OCI-LY1 (cell line): ENCODE measurements around the gene FNDC3A.

ENCODE experiments used
- H2AFZ ChIP-seq: fragments of 200-600 bp; sonication (generic), shearing (Covaris generic); 2 replicates; pipeline ENCODE4 v1.6.0; 2014; ENCODE audit warnings: antibody characterized with exemption, mild to moderate bottlenecking, low read length
- H3F3A ChIP-seq: fragments of 200-600 bp; sonication (generic), shearing (Covaris generic); 2 replicates; pipeline ENCODE4 v1.6.0; 2014; ENCODE audit warnings: mild to moderate bottlenecking, antibody characterized with exemption, low read length, moderate library complexity; ENCODE audit not compliant: insufficient read depth
- H3K27ac ChIP-seq: fragments of 200-600 bp; sonication (generic); 2 replicates; pipeline ENCODE4 v1.5.1; 2014; ENCODE audit warnings: low read length, mixed run types, mild to moderate bottlenecking, low read depth; ENCODE audit not compliant: poor library complexity, severe bottlenecking
- H3K27me3 ChIP-seq: fragments of 200-600 bp; sonication (generic); 2 replicates; pipeline ENCODE4 v1.6.0; 2014; ENCODE audit warnings: antibody characterized with exemption, mild to moderate bottlenecking, low read length, moderate library complexity; ENCODE audit not compliant: insufficient read depth
- H3K36me3 ChIP-seq: fragments of 200-600 bp; sonication (generic); 2 replicates; pipeline ENCODE4 v1.6.1; 2014; ENCODE audit warnings: mild to moderate bottlenecking, antibody characterized with exemption, low read length, moderate library complexity, mixed read lengths; ENCODE audit not compliant: insufficient read depth
- H3K4me1 ChIP-seq: fragments of 200-600 bp; sonication (generic); 2 replicates; pipeline ENCODE4 v1.5.1; 2014; ENCODE audit warnings: mild to moderate bottlenecking, low read length, moderate library complexity; ENCODE audit not compliant: insufficient read depth, severe bottlenecking
- H3K4me2 ChIP-seq: fragments of 200-600 bp; sonication (generic), shearing (Covaris generic); 2 replicates; pipeline ENCODE4 v1.6.1; 2014; ENCODE audit warnings: low read length
- H3K4me3 ChIP-seq: fragments of 200-600 bp; sonication (generic); 2 replicates; pipeline ENCODE4 v1.5.1; 2014; ENCODE audit warnings: low read length, low read depth, mild to moderate bottlenecking, mixed read lengths; ENCODE audit not compliant: poor library complexity, severe bottlenecking
- H3K79me2 ChIP-seq: fragments of 200-600 bp; shearing (Covaris generic); 2 replicates; pipeline ENCODE4 v1.6.1; 2016; ENCODE audit warnings: mixed run types, low read length, mixed read lengths; ENCODE audit not compliant: insufficient read depth
- H3K9ac ChIP-seq: fragments of 200-600 bp; sonication (generic), shearing (Covaris generic); 2 replicates; pipeline ENCODE4 v1.6.1; 2014; ENCODE audit warnings: mild to moderate bottlenecking, low read length, mixed read lengths
- H3K9me2 ChIP-seq: fragments of 200-600 bp; sonication (generic), shearing (Covaris generic); 2 replicates; pipeline ENCODE4 v1.6.1; 2014; ENCODE audit warnings: low read depth, mild to moderate bottlenecking, low read length, mixed read lengths
- H3K9me3 ChIP-seq: fragments of 200-600 bp; shearing (Covaris generic); 2 replicates; pipeline ENCODE4 v1.6.1; 2014; ENCODE audit warnings: low read length, mixed read lengths
- H4K20me1 ChIP-seq: fragments of 200-600 bp; sonication (generic), shearing (Covaris generic); 2 replicates; pipeline ENCODE4 v1.6.0; 2016; ENCODE audit warnings: mild to moderate bottlenecking, low read length; ENCODE audit not compliant: insufficient read depth
- EZH2 ChIP-seq: fragments of 200-600 bp; sonication (generic), shearing (Covaris generic); IDR thresholded peaks from 2 replicates; pipeline ENCODE4 v1.8.0; 2017; ENCODE audit warnings: borderline replicate concordance, mixed run types, mild to moderate bottlenecking, antibody characterized with exemption, low read length, moderate library complexity, mixed read lengths
- TF ChIP-seq, protein P1 (sequence below): fragments of 200-600 bp; sonication (generic), shearing (Covaris generic); IDR thresholded peaks from 2 replicates; pipeline ENCODE4 v1.5.1; 2017; ENCODE audit warnings: mild to moderate bottlenecking, antibody characterized with exemption, low read length, moderate library complexity, mixed read lengths

FNDC3A gene

GRCh38 chr13:48965736-48966135, 10.0 kb upstream of the FNDC3A start:
- no peaks in the 10 kb centered on the region for H3F3A ChIP-seq
- H3K9me2 ChIP-seq: no peaks in the 10 kb centered on the region
- no peaks in the 10 kb centered on the region for H4K20me1 ChIP-seq
- H3K4me2 ChIP-seq: no peak overlapping the region
- no peaks in the 10 kb centered on the region for H3K9me3 ChIP-seq
- no peak overlapping the region for H2AFZ ChIP-seq
- no peaks in the 10 kb centered on the region for H3K27me3 ChIP-seq
- no peaks in the 10 kb centered on the region for H3K79me2 ChIP-seq
- H3K27ac ChIP-seq: no peak overlapping the region
- TF ChIP-seq, protein P1, sequence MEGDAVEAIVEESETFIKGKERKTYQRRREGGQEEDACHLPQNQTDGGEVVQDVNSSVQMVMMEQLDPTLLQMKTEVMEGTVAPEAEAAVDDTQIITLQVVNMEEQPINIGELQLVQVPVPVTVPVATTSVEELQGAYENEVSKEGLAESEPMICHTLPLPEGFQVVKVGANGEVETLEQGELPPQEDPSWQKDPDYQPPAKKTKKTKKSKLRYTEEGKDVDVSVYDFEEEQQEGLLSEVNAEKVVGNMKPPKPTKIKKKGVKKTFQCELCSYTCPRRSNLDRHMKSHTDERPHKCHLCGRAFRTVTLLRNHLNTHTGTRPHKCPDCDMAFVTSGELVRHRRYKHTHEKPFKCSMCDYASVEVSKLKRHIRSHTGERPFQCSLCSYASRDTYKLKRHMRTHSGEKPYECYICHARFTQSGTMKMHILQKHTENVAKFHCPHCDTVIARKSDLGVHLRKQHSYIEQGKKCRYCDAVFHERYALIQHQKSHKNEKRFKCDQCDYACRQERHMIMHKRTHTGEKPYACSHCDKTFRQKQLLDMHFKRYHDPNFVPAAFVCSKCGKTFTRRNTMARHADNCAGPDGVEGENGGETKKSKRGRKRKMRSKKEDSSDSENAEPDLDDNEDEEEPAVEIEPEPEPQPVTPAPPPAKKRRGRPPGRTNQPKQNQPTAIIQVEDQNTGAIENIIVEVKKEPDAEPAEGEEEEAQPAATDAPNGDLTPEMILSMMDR: no peak
- TF ChIP-seq EZH2: no peak
- H3K4me3 ChIP-seq: no peak overlapping the region
- H3K9ac ChIP-seq: no peak overlapping the region
- H3K36me3 ChIP-seq: no peaks in the 10 kb centered on the region; the same call in 1 of the 2 replicates
- no peaks in the 10 kb centered on the region for H3K4me1 ChIP-seq

DNA sequence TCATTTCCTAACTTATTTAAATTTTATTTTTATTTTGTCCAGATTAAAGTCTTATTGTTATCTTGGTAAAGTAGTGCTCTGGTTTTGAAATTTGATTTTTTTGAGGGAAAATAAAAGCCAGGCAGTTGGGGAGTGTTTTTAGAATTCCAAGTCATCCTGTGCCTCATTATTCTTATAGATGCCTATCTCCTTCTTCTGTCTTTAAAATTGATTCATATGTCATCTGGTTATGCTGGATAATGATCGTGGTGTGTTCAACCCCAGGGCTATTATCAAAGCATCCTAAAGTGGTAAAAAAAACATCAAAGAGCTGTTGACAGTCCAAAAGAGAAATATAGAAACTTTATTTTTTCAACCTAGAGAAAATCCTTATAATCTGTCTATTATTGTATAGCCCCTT, 6.0 kb upstream of the FNDC3A start:
- Histone ChIP-seq H3F3A (no peaks in the 10 kb centered on the region), H3K9me2 (no peaks in the 10 kb centered on the region), H3K27me3 (no peaks in the 10 kb centered on the region; the same call in 1 of the 2 replicates), H4K20me1 (no peaks in the 10 kb centered on the region), H3K36me3 (no peaks in the 10 kb centered on the region; the same call in 1 of the 2 replicates), H3K27ac (no peak overlapping the region), H3K9me3 (peaks cover 14% of the 10 kb centered on the region), H3K9ac (no peak overlapping the region), H3K4me2 (no peak overlapping the region), H3K4me3 (no peak overlapping the region), H2AFZ (no peak overlapping the region), H3K79me2 (no peaks in the 10 kb centered on the region), H3K4me1 (no peaks in the 10 kb centered on the region)
- TF ChIP-seq, protein P1: no peak
- no peak for TF ChIP-seq EZH2

DNA sequence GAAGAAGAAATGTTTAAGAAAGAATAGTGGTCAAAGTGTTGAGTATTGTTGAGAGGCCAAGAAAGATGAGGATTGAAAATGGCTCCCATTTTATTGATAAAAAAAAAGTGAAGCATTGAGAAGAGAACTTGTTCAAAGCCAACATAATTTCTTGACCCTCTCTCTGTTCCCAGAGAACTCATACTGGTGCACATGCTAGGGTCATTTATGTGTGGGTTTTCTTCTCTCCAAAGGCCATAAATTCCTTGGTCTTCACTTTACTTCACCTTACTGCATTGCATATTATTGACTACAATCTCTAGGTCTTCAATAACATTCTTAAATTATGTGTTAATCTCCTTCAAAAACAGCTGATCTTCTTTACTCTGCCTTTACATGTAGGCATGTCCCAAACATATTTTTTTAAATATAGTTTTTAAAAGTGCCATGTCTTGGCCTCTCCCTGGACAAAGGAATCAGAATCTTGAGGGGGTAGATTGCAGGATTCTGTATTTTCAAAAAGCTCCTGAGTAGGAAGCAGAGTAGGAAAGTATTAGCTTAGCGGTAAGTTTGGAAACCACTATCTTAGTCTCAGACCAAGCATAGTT, 1.8 kb upstream of the FNDC3A start:
- TF ChIP-seq, protein P1: no peak
- no peak for TF ChIP-seq EZH2
- Histone ChIP-seq H3K27ac (no peak overlapping the region), H3F3A (no peaks in the 10 kb centered on the region), H3K9me3 (peaks cover 15% of the 10 kb centered on the region), H3K4me3 (no peak overlapping the region), H3K36me3 (no peaks in the 10 kb centered on the region; the same call in 1 of the 2 replicates), H3K4me2 (no peak overlapping the region), H4K20me1 (no peaks in the 10 kb centered on the region), H3K9ac (no peak overlapping the region), H2AFZ (no peak overlapping the region), H3K27me3 (no peaks in the 10 kb centered on the region; the same call in 1 of the 2 replicates), H3K79me2 (no peaks in the 10 kb centered on the region), H3K9me2 (no peaks in the 10 kb centered on the region), H3K4me1 (peaks cover 16% of the 10 kb centered on the region)
